Measurements from ENCODE around the gene CDK14.

CDK14 gene

DNA sequence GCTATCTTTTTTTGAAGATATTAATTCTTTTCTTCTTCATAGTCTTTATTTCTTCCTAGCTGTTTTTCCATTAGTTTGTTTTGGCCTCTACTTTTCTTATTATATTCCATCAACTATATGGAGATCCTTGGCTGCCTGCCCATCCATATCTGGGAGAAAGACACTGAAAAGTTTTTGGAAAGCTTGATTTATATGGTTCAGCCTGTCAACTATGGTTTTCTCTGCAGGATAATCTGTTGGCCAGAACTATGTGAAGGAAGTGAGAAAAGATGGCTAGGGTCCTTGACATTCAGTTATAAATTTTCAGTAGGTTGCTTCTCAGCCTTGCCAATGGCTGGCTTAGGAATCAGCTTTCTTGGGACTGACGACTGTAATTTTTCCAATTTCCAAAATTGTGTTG is 10.0 kb upstream of the CDK14 start:
- Histone ChIP-seq H3K9ac (no peak overlapping the region), H3K79me2 (no peaks in the 10 kb centered on the region)
- TF ChIP-seq, protein P1, sequence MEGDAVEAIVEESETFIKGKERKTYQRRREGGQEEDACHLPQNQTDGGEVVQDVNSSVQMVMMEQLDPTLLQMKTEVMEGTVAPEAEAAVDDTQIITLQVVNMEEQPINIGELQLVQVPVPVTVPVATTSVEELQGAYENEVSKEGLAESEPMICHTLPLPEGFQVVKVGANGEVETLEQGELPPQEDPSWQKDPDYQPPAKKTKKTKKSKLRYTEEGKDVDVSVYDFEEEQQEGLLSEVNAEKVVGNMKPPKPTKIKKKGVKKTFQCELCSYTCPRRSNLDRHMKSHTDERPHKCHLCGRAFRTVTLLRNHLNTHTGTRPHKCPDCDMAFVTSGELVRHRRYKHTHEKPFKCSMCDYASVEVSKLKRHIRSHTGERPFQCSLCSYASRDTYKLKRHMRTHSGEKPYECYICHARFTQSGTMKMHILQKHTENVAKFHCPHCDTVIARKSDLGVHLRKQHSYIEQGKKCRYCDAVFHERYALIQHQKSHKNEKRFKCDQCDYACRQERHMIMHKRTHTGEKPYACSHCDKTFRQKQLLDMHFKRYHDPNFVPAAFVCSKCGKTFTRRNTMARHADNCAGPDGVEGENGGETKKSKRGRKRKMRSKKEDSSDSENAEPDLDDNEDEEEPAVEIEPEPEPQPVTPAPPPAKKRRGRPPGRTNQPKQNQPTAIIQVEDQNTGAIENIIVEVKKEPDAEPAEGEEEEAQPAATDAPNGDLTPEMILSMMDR (IDR thresholded peaks at IDR 0.05), result no peak

DNA sequence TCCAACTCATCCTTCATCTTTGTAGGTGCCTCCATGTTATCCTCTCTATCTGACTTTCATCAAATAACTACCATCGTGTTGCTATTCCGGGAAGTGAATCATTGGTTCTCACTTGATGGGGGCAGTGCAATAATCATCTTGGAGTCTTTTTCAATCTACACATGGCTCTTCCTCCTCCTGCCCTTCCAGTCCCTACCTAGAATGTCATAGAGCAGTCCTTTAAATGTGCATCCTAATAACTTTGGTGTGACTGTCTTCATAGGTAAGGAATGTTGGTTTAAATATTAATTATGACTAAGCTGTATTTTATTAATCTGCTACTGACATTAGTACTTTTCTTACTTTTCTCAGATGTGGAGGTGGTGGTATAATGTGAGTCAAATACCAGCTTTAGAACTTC is 8.4 kb upstream of the CDK14 start:
- Histone ChIP-seq H3K4me2 (ENCODE audit: low read length) (no peak overlapping the region), H3K4me3 (ENCODE audit: low read depth, low read length) (no peak overlapping the region), H3K36me3 (ENCODE audit: control insufficient read depth, insufficient read depth, low read length) (no peaks in the 10 kb centered on the region), H3K9ac (no peak overlapping the region), H3K4me1 (no peaks in the 10 kb centered on the region), H3K27ac (no peak overlapping the region), H2AFZ (no peak overlapping the region), H3K27me3 (ENCODE audit: control insufficient read depth, insufficient read depth, low read length) (no peaks in the 10 kb centered on the region), H3K9me3 (ENCODE audit: control insufficient read depth, low read length) (no peaks in the 10 kb centered on the region), H3K79me2 (no peaks in the 10 kb centered on the region)
- TF ChIP-seq, protein P1 (IDR thresholded peaks at IDR 0.05), result no peak

More for the DNA sequence above, 10.0 kb upstream of the CDK14 start:
- Histone ChIP-seq H3K4me3 (ENCODE audit: low read depth, low read length) (no peak overlapping the region), H3K4me1 (no peaks in the 10 kb centered on the region), H2AFZ (no peak overlapping the region), H3K9me3 (ENCODE audit: control insufficient read depth, low read length) (no peaks in the 10 kb centered on the region), H3K36me3 (ENCODE audit: control insufficient read depth, insufficient read depth, low read length) (no peaks in the 10 kb centered on the region), H3K27ac (no peak overlapping the region), H3K27me3 (ENCODE audit: control insufficient read depth, insufficient read depth, low read length) (no peaks in the 10 kb centered on the region), H3K4me2 (ENCODE audit: low read length) (no peak overlapping the region)

DNA sequence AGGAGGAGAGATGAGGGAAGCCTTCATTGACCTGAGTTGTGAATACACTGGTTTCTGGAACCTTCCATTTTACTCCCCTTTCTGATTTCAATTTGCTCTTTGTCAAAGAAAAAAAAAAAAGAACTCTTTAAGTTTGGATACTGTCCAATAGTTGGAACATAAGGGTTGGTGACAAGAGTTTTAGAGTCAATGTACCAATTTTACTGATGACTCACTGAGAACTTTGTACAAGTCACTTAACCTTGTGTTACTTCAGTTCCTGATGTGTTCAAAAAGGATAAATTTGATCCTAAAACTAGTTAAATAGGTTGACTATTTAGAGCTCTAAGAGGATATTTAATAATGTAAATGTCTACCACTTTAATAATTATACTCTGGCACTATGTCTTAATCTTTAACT is 4.1 kb upstream of the CDK14 start:
- H2AFZ ChIP-seq, result no peak overlapping the region
- H3K36me3 ChIP-seq (ENCODE audit: control insufficient read depth, insufficient read depth, low read length), result no peaks in the 10 kb centered on the region
- TF ChIP-seq, protein P1 (IDR thresholded peaks at IDR 0.05), result no peak
- no peaks in the 10 kb centered on the region for H3K9me3 ChIP-seq (ENCODE audit: control insufficient read depth, low read length)
- no peak overlapping the region for H3K4me2 ChIP-seq (ENCODE audit: low read length)
- H3K27me3 ChIP-seq (ENCODE audit: control insufficient read depth, insufficient read depth, low read length), result no peaks in the 10 kb centered on the region
- H3K27ac ChIP-seq, result no peak overlapping the region
- no peaks in the 10 kb centered on the region for H3K4me1 ChIP-seq
- no peaks in the 10 kb centered on the region for H3K79me2 ChIP-seq
- no peak overlapping the region for H3K9ac ChIP-seq
- H3K4me3 ChIP-seq (ENCODE audit: low read depth, low read length), result no peak overlapping the region

DNA sequence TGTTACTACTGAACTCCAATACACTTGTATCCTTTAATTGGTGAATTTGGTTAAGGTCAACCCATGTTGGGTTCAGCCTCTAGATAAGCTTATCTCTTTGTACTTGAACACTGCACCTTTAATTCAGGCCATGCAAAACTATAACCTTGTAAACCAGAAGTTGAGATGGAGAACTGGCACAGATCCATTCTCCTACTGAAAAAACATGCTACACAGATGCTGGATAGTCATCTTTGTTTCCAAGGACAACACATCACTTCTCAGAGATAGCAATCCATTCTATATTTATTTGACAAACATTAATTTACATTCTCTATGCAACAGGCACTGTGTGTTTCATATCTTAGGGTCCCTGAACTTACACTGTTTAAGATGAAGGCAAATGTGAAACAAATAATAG is 2.9 kb upstream of the CDK14 start:
- no peak overlapping the region for H2AFZ ChIP-seq
- TF ChIP-seq, protein P1 (IDR thresholded peaks at IDR 0.05), result no peak
- H3K27ac ChIP-seq, result no peak overlapping the region
- H3K36me3 ChIP-seq (ENCODE audit: control insufficient read depth, insufficient read depth, low read length), result no peaks in the 10 kb centered on the region
- H3K9me3 ChIP-seq (ENCODE audit: control insufficient read depth, low read length), result no peaks in the 10 kb centered on the region
- H3K4me2 ChIP-seq (ENCODE audit: low read length), result no peak overlapping the region
- no peaks in the 10 kb centered on the region for H3K79me2 ChIP-seq
- no peak overlapping the region for H3K4me3 ChIP-seq (ENCODE audit: low read depth, low read length)
- no peaks in the 10 kb centered on the region for H3K4me1 ChIP-seq
- no peaks in the 10 kb centered on the region for H3K27me3 ChIP-seq (ENCODE audit: control insufficient read depth, insufficient read depth, low read length)
- no peak overlapping the region for H3K9ac ChIP-seq

DNA sequence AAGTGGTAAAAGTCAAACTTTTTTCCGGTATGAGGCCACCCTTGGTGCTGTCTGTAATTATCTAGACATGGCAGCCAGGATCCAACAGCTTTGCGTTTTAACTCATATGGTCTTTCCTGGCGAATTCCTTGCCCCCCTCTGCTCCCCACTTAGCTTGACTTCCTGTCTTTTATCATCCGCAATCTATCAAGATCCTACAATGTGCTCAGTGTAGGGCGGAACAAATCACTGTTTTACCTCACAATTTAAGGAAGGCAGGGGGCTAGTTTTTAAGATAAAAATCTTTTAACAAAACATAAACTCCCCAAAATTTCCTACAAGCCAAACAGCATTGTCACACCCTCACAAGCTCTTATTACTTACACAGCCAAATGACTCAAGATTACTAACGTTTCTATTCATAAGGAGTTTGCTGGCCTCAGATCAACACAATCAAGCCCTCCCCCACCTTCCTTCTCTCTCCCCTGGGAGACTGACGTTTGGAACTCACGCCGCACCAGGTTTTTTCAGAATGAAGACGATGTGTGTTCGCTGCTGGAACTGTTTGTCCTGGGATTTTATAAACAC is 1.3 kb upstream of the CDK14 start:
- TF ChIP-seq, protein P1 (IDR thresholded peaks at IDR 0.05), result no peak
- peak overlapping the region; percentile 35 for H3K4me3 ChIP-seq (ENCODE audit: low read depth, low read length)
- H3K79me2 ChIP-seq, result no peaks in the 10 kb centered on the region
- H3K36me3 ChIP-seq (ENCODE audit: control insufficient read depth, insufficient read depth, low read length), result no peaks in the 10 kb centered on the region
- no peak overlapping the region for H3K4me2 ChIP-seq (ENCODE audit: low read length)
- H2AFZ ChIP-seq, result no peak overlapping the region
- H3K27ac ChIP-seq, result no peak overlapping the region
- no peaks in the 10 kb centered on the region for H3K4me1 ChIP-seq
- H3K9ac ChIP-seq, result no peak overlapping the region
- no peaks in the 10 kb centered on the region for H3K27me3 ChIP-seq (ENCODE audit: control insufficient read depth, insufficient read depth, low read length)
- no peaks in the 10 kb centered on the region for H3K9me3 ChIP-seq (ENCODE audit: control insufficient read depth, low read length)
